ENCODE measurements around the gene ABCA6.
"Not testable (repeated sequence)": the region's sequence is repeated elsewhere in the genome, so short reads cannot be mapped to it uniquely, and the experiment has no call there.

The ABCA6 gene, protein sequence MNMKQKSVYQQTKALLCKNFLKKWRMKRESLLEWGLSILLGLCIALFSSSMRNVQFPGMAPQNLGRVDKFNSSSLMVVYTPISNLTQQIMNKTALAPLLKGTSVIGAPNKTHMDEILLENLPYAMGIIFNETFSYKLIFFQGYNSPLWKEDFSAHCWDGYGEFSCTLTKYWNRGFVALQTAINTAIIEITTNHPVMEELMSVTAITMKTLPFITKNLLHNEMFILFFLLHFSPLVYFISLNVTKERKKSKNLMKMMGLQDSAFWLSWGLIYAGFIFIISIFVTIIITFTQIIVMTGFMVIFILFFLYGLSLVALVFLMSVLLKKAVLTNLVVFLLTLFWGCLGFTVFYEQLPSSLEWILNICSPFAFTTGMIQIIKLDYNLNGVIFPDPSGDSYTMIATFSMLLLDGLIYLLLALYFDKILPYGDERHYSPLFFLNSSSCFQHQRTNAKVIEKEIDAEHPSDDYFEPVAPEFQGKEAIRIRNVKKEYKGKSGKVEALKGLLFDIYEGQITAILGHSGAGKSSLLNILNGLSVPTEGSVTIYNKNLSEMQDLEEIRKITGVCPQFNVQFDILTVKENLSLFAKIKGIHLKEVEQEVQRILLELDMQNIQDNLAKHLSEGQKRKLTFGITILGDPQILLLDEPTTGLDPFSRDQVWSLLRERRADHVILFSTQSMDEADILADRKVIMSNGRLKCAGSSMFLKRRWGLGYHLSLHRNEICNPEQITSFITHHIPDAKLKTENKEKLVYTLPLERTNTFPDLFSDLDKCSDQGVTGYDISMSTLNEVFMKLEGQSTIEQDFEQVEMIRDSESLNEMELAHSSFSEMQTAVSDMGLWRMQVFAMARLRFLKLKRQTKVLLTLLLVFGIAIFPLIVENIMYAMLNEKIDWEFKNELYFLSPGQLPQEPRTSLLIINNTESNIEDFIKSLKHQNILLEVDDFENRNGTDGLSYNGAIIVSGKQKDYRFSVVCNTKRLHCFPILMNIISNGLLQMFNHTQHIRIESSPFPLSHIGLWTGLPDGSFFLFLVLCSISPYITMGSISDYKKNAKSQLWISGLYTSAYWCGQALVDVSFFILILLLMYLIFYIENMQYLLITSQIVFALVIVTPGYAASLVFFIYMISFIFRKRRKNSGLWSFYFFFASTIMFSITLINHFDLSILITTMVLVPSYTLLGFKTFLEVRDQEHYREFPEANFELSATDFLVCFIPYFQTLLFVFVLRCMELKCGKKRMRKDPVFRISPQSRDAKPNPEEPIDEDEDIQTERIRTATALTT (N-terminal part only)

DNA sequence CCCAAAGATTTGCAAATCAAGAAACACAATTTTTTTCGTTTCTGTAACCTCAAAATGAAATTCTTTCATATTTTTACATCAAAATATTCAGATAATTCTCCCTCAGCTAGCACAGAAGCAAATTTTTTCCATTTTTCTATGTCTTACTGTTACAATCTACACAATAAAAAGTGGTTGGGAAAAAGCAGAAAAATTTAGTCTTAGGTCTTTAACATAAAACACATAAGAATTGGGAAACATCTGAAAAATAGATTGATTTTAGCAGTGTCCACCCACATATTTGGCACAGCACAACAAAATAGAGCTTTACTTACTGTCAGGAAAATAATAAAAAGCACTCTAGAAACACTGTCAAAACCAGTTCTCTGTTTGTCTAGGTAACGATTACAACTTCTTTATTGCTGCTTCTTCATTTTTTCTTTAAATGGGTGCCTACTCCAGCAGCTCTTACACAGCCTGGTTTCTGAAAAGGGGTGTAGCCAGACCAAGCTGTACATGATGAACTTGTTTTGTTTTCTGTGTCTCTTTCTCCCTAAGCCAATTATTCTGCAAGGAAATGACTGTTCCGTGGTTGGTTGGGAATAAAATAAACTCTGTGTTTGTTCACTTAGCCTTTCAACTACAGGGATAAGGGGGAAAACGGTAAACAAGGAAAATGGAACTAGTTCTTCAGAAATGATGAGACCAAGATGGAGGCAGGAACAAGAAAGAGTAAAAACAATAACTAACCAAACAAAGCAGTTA lies at the start of gene ABCA6:
Gene ABCA6 (minus strand): TSS at position 465 of the 744 bp plus-strand sequence. CDS start 1,192 bp downstream, outside the sequence.
- DNase-seq (ENCODE audit: low read depth): no peak

DNA sequence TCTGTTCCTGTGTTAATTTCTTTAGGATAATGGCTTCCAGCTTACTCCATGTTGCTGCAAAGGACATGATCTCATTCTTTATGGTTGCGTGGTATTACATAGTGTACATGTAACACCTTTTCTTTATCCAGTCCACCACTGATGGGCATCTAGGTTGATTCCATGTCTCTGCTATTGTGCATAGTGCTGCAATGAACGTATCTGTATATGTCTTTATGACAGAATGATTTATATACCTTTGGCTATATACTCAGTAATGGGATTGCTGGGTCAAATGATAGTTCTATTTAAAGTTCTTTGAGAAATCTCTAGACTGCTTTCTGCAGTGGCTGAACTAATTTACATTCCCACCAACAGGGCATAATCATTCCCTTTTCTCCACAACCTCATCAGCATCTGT lies 47.1 kb upstream of the ABCA6 start:
- DNase-seq (ENCODE audit: low read depth): no peak

DNA sequence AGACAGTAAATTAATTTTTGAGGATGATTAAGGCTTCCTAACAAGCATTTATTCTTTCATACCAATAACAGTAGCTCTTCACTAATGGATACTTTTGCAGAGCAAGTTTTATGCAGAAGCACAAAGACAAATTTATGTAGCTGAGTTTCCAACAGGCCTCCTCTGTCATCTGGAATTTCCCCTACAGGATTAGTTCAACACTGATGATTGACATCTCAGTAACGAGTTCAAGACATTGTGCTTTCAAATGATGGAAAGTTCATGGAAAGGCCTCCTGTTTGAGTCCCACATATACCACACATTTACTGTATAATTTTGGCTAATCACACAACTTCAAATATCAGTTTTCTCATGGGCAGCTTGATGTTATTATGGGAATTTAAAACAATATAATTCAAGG lies 46.4 kb upstream of the ABCA6 start:
- DNase-seq (ENCODE audit: low read depth): no peak

DNA sequence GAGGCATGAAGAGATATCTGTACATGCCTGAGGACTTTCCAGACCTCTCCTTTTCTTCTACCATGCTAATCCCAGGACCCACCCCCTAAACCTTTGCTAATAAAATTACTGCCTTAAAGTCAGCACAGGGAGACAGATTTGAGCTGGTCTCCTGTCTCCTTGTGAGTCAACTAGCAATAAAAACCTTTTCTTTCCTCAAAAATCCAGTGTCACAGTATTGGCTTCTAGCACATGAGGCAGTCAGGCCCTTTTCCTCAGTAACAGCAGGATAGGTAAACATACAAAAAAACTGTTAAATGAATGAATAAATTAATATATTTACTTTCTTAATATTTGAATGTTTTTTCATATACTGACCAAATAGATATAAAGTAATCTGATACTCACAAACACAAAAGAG lies 45.6 kb upstream of the ABCA6 start:
- DNase-seq (ENCODE audit: low read depth): no peak

DNA sequence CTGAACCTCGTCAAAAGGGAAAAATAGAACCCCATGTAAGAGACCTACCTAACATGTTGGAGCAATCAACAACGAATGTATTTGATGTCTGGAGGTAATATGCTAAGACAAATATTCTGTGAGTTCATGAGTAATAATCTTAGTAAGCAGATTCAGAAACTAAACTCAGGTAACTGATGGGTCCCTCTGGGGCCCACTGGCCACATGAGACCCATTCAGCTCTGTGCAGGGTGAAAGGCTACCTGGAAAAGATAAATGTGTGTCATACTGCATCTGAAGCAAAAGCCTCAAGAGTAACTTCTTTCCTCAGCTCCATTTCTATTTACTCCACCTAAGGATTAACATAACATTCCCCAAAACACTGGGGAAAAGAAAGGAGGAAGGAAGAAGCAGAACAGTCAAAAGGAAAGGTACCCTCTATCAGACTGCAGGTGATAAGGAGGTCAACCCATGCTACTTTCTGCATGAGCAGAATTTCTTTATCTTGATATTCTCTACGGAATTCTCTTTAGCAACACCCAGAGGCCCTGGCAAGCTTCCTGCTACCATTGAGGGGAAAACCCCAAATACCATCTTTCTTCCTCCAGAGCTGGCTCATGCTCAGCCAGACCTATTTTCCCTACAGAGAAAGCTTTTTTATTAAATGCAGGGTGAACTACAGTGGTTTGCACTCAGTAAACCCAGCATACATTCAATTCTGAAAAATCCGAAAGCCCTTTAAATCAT lies 37.7 kb upstream of the ABCA6 start:
- DNase-seq (ENCODE audit: low read depth): no peak

DNA sequence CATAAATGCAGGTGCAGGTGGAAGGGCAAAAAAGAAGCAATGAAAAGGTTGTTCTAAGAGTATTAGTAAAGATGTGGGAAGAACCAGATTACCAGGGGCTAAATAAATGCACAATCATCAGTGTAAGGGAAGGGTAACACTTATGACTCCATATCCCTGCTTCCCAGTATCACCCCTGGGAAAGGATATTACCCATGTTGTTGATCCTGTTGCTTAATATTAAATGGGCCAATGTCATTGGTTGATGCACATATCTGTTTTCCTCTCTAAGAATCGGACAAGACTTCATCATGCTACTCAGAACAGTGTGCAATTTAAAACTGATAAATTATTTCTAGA lies 34.7 kb upstream of the ABCA6 start:
- no peak for DNase-seq (ENCODE audit: low read depth)

DNA sequence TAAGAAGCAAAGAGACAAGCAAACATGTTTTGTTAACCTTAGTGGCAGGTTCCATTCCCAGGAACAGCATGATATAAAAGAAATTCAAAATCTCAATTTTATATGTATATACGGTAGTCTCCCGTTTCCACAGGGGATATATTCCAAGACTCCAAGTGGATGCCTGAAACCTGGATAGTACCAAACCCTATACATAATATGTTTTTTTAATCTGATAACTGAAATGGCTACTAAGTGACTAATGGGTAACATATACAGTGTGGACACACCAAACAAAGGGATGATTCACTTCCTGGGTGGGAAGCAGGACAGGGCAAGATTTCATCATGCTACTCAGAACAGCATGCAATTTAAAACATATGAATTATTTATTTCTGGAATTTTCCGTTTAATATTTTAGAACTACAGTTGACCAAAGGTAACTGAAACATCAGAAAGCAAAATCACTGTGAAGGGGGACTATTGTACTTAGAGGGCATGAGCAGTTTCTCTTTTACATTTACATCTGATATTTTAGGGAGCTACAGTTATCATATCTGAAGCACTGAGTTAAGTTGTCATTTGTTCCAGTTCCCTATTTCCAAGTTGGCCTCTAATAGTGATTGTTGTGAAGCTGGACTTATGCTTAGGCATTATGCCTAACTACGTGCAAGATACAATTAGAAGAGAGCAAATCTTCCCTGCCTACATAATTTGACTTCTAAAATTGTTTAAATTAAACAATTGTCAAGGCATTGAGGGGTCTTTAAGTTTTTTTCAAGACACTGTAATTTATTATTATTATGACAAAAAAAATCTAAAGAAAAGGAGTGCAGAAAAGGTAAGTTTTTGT lies 34.1 kb upstream of the ABCA6 start:
- no peak for DNase-seq (ENCODE audit: low read depth)

DNA sequence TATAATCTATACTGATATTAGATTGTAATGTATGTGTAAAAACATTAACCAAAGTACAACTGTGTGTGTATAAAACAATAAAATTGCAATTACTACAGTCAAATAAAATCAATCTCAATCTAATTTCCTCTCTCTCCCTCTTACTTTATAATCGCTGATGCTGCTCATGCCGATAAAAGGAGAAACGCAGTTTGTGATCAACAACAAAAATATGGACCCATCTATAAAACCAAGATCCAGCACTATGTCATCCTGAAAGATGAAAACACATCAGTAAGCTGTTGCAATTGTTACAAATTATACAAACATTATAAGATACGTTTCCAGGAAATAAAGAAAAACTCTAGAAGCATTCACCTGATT lies 33.5 kb upstream of the ABCA6 start:
- no peak for DNase-seq (ENCODE audit: low read depth)

DNA sequence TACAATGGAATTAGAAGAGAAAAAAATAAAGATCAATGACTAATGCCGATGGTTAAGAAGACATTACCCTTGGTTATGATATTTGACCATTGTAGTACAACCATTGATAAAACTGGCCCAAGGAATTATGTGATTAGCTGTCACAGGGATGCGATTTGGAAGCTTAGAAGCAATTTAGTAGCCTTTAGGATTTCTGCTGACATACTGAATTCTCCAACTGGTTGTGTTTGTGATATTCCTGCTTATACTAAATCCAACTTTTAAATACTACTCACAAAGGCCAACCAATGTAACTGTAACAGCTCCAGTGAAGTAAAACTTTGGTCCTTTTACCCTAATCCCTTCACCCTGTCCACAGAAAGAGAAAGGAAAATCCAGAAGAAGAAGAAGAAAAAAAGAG lies 31.4 kb upstream of the ABCA6 start:
- DNase-seq (ENCODE audit: low read depth): no peak

DNA sequence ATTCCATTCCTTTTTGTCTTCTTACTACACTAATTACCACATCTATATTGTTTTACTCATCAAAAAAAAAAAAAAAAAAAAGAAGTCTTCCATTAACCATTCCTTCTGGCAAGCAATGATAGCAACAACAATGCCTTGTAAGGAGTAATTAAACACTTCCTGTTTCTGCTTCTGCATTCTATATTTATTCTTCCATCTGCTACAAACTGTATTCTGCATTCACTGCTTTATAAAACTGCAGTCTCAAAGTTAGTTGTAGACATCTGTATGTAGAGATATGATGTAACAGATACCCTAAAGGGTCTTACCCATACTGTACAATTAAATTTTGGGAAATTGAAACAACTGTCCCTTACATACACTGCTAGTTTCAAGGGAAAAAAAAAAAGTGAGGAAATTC lies 28.7 kb upstream of the ABCA6 start:
- peak; percentile 47 for DNase-seq (ENCODE audit: low read depth)

DNA sequence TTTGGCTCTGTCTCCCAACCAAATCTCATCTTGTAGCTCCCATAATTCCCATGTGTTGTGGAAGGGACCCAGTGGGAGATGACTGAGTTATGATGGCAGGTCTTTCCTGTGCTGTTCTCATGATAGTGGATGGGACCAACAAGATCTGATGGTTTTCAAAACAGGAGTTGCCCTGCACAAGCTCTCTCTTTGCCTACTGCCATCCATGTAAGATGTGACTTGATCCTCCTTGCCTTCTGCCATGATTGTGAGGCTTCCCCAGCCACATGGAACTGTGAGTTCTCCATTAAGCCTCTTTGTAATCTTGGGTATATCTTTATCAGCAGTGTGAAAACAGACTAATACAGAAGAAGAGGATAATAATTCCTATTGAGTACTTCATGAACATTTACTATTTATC lies 26.9 kb upstream of the ABCA6 start:
- not testable (repeated sequence) for DNase-seq (ENCODE audit: low read depth)

DNA sequence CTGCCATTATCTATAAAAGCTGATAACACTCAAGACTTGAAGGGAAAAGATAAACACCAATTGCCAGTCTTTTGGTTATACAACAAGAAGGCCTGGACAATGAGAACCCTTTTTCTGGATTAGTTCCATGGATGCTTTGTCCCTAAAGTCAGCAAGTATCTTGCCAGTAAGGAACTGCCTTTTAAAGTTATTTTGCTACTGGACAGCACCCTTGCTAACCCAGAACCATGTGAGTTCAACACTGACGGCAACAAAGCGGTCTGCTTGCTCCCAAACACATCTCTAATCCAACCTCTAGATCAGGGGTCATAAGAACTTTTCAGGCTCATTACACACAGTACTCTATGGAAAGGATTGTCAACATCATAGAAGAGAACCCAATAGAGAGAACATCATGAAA lies 25.3 kb upstream of the ABCA6 start:
- no peak for DNase-seq (ENCODE audit: low read depth)

DNA sequence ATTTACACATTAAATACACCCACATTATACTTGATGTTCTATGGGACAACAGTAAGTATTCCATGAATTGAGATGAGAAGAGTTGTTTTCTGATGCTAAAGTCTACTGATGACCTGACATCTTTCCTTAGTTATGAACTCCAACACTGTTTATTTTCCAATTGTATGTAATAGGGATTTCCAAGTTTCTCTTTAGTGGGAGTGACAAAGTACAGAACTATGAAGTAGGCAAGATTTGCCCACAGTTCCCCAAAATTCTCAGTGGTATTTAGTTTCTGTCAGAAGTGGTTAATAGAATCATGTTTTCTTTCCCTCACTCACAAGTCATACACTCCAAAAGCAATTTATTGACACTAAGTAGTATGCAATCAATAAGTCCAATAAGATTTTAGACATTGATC lies 22.5 kb upstream of the ABCA6 start:
- DNase-seq (ENCODE audit: low read depth): no peak

DNA sequence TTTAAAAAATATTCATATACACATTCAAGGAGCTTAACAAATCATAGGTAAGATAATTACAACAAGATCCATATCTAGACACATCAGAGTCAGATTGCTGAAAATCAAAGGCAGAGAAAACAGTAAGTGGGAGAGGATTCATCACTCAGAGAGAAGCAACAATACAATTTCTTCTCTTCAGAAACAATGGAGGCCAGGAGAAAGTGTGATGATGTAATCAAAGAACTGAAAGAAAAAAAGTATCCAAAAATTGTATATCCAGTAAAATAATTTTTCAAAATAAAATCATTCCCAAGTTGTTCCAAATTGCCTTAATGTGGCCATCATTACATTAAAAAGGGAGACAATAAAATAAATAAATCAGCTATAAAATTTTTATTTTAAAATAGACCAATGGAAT lies 17.7 kb upstream of the ABCA6 start:
- no peak for DNase-seq (ENCODE audit: low read depth)

DNA sequence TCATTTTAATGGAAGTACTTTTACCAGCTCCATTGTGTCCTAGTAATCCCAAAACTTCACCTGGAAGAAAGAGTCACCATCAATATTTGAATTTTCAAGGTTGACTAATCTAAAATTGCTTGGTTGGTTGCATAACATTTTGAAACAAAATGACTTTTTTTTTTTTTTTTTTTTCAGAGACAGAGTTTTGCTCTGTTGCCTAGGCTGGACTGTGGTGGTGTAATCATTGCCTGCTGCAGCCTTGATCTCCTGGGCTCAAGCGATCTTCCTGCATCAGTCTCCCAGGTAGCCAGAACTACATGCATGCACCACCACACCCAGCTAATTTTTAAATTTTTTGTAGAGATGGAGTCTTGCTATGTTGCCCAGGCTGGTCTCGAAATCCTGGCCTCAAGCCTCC lies 12.6 kb upstream of the ABCA6 start:
- no peak for DNase-seq (ENCODE audit: low read depth)

DNA sequence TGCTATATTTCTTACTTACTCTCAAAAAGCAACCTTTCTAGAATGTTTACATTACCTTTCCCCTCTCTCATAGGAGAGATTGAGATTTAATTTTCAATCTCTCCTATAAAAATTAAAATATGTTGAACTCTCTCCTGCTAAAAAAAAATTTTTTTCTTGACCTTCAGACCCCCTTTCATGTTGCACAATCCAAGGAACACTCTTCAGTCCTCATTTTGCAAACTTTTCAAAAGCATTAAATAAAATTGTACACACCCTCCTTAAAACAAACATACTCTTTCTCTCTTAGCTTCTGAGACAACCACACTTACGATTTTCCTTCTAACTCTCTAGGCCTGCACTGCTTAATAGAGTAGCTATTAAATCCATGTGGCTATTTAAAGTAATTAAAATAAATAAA lies 8.6 kb upstream of the ABCA6 start:
- no peak for DNase-seq (ENCODE audit: low read depth)

DNA sequence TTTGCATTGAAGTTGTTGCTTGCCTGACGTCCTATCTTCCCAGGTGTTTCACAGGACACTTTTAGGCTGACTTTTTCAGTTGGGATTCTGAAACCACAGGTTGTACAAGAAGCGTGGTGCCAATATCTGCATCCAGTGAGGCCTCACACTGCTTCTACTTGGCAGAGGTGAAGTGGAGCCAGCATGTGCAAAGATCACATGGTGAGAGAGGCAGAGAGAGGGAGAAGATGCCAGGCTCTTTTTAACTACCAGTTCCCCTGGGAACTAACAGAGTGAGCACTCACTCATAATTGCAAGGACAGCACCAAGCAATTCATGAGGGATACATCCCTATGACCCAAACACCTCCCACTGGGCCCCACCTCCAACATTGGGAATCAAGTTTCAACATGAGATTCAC lies 5.8 kb upstream of the ABCA6 start:
- DNase-seq (ENCODE audit: low read depth): no peak

DNA sequence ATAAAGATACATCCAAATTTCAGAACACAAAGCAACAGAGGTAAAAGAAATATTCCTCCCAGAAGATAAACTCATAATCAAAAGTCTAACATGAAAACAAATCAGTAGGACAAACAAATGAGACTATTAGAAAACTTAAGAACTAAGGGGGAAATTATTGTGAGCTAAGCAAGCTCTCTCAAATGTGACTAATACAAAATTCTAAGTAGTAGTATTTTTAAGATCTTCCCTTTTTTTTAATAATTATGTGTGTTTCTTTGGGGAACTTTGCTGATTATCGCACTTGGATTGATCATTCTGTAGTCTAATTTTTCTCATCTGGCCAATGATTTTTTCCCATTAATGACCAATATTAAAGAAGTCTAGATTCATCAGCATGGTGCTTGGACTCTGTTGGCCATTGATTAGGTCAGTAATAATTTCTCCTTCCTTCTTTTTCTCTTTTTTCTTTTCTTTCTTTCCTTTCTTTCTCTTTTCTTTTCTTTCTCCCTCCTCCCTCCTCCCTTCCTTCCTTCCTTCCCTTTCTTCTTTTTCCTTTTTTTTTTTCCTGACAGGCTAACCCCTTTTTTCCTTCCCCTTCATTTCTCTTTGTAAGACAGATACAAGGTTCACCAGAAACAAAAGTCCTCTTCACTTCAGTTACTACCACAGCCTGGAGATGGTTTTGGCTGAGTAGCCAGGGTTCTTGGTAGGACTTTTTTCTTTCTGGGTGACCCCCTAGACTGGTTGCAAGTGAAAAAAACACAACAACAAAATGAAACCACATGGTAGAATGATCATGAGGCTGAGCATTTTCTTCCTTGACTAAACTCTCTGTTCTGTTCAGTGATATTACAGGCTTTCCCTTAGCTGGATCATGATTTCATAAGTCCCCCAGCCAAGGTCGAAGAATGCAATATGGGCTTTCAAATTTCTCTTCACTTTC lies 2.9 kb upstream of the ABCA6 start:
- DNase-seq (ENCODE audit: low read depth): no peak

DNA sequence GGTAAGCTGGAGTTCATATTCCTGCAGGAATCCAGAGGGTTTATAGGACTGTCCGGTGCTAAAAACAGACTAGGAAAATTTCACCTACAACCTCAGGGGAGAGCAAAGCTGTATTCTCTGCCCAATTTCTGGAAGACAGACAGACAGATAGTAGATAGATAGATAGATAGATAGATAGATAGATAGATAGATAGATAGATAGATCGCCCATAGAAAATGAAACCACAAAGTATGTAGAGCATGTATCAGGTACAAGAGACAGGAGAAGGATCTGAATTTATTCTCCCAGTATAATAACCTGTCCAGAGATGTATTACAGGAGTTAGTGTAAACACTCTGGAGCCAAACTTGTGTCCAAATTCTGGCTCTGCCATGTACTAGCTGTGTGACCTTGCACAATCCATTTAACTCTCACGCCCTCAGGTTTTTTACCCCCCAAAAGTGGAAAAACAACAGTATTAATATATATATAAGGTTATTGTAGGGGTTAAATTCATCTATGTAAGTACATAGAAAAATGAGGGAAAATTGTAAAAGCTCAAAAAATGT lies 2.1 kb upstream of the ABCA6 start:
- DNase-seq (ENCODE audit: low read depth): no peak

Measured in CMK (cell line).